ENCODE measurements around the gene PEX6.

- no peak for TF ChIP-seq ZNF274 (IDR thresholded peaks at IDR 0.05; ENCODE audit: low read depth, low read length)
- TF ChIP-seq YY1 (IDR thresholded peaks at IDR 0.05; ENCODE audit: insufficient read depth, insufficient read length): no peak
- TF ChIP-seq SUZ12 (IDR thresholded peaks at IDR 0.05; ENCODE audit: extremely low read depth, insufficient read depth, insufficient read length): no peak
Measured at GRCh38 chr6:42987533-42988451, 8.8 kb upstream of the PEX6 start.
